HCT116 (cell line): Measurements from ENCODE around the gene IMMP2L. TPM values are rescaled to one million over a fixed set of nuclear protein-coding genes. Genes with fewer than 3 reads are reported as not detected.

Source experiments
- ATAC-seq: fragments of 200-7000 bp; cut with Tn5 transposase; 2 replicates; pipeline ENCODE4 v1.9.1; 2020; ENCODE audit warnings: mild to moderate bottlenecking, moderate library complexity
- BruUV-seq: library from RNA; stranded (reverse); fragments of 400-500 nt; replicated peaks from 2 replicates; lab custom pipeline; 2021; lab: Mats Ljungman, UMichigan
- CTCF ChIA-PET: fragments of 300-600 bp; sonication (Branson Sonifier 250); formaldehyde crosslinking; loops from one replicate; lab custom pipeline; 2021; ENCODE audit warnings: antibody characterized with exemption; lab: Charles Lee
- POLR2A ChIA-PET: fragments of 300-600, 350-600 bp; sonication (Branson Sonifier 250); formaldehyde crosslinking; loops from one replicate; lab custom pipeline; 2021; ENCODE audit warnings: antibody characterized with exemption; lab: Charles Lee
- RAD21 ChIA-PET, 2 experiments: fragments of 300-600 bp; sonication (Branson Sonifier 250); formaldehyde crosslinking; loops; one replicate each; lab custom pipeline; 2023; ENCODE audit warnings: low total read pairs in 2 of 2; ENCODE audit not compliant: uncharacterized antibody in 2 of 2, unreplicated experiment in 2 of 2, low non-redundant PET in 1 of 2; lab: Charles Lee
- DNase-seq: peaks from one replicate; pipeline ENCODE4 v3.0.0-alpha.2; 2010; ENCODE audit warnings: low read depth, low spot score
- H2AFZ ChIP-seq: fragments of 200-600 bp; shearing (Covaris generic), sonication (generic); 2 replicates; pipeline ENCODE4 v1.6.1; 2017; ENCODE audit warnings: low read depth, mixed run types, mixed read lengths, antibody characterized with exemption, low read length; ENCODE audit not compliant: poor library complexity, severe bottlenecking
- H3K27ac ChIP-seq: 2 replicates; pipeline ENCODE4 v1.5.1; 2012; ENCODE audit warnings: low read depth, low read length
- H3K27me3 ChIP-seq: fragments of 200-600 bp; sonication (generic); 2 replicates; pipeline ENCODE4 v1.6.1; 2016; ENCODE audit warnings: mixed run types, low read length, mixed read lengths; ENCODE audit not compliant: insufficient read depth
- H3K36me3 ChIP-seq, 2 experiments: fragments of 200-500 bp in 1 of 2; fragments of 200-600 bp in 1 of 2; sonication (Bioruptor generic) in 1 of 2; sonication (generic) in 1 of 2; 2 replicates each; pipeline versions ENCODE4 v1.5.1 to v1.6.1; 2014 to 2016; ENCODE audit warnings: low read length in 2 of 2, inconsistent platforms in 1 of 2, mixed read lengths in 1 of 2, mixed run types in 1 of 2; ENCODE audit not compliant: insufficient read depth in 2 of 2, control insufficient read depth in 1 of 2
- H3K4me1 ChIP-seq, 2 experiments: fragments of 200-600 bp in 1 of 2; sonication (generic) in 1 of 2; 2 replicates each; pipeline versions ENCODE4 v1.5.1 to v1.6.1; 2012 to 2017; ENCODE audit warnings: low read length in 2 of 2, inconsistent platforms in 1 of 2, mild to moderate bottlenecking in 1 of 2, mixed read lengths in 1 of 2, mixed run types in 1 of 2, moderate library complexity in 1 of 2; ENCODE audit not compliant: insufficient read depth in 2 of 2, control insufficient read depth in 1 of 2
- H3K4me2 ChIP-seq: fragments of 200-600 bp; sonication (generic); 2 replicates; pipeline ENCODE4 v1.6.1; 2017; ENCODE audit warnings: mixed run types, low read length, mixed read lengths
- H3K4me3 ChIP-seq, 2 experiments: fragments of 200-600 bp in 1 of 2; sonication (generic) in 1 of 2; replicated peaks in 1 of 2; 2 replicates each; pipeline ENCODE4 v1.5.1; 2011 to 2016; ENCODE audit warnings: low read length in 2 of 2, control low read depth in 1 of 2, low read depth in 1 of 2, mild to moderate bottlenecking in 1 of 2, mixed read lengths in 1 of 2, mixed run types in 1 of 2
- H3K79me2 ChIP-seq: fragments of 200-600 bp; sonication (generic); 2 replicates; pipeline ENCODE4 v1.6.1; 2017; ENCODE audit warnings: mild to moderate bottlenecking, mixed run types, low read length, moderate library complexity, mixed read lengths; ENCODE audit not compliant: insufficient read depth
- H3K9ac ChIP-seq: fragments of 200-600 bp; sonication (generic); 2 replicates; pipeline ENCODE4 v1.6.1; 2016; ENCODE audit warnings: low read length, mixed read lengths
- H3K9me2 ChIP-seq: fragments of 200-600 bp; sonication (generic), shearing (Covaris generic); 2 replicates; pipeline ENCODE4 v1.6.1; 2017; ENCODE audit warnings: mixed run types, mild to moderate bottlenecking, moderate library complexity; ENCODE audit not compliant: insufficient read depth
- H3K9me3 ChIP-seq, 2 experiments: fragments of 200-500 bp in 1 of 2; fragments of 200-600 bp in 1 of 2; sonication (Bioruptor generic) in 1 of 2; sonication (generic) in 1 of 2; 2 replicates each; pipeline ENCODE4 v1.6.1; 2014 to 2017; ENCODE audit warnings: low read length in 2 of 2, mixed read lengths in 2 of 2, inconsistent platforms in 1 of 2, low read depth in 1 of 2, mild to moderate bottlenecking in 1 of 2, mixed run types in 1 of 2, moderate library complexity in 1 of 2; ENCODE audit not compliant: control insufficient read depth in 1 of 2, insufficient read depth in 1 of 2
- H4K20me1 ChIP-seq: fragments of 200-600 bp; sonication (generic), shearing (Covaris generic); 2 replicates; pipeline ENCODE4 v1.6.1; 2017; ENCODE audit warnings: mixed run types, mild to moderate bottlenecking, moderate library complexity; ENCODE audit not compliant: insufficient read depth
- CBX3 ChIP-seq: IDR thresholded peaks from 2 replicates; pipeline ENCODE4 v1.6.1; 2012; ENCODE audit warnings: low read depth
- CEBPB ChIP-seq: IDR thresholded peaks from 2 replicates; pipeline ENCODE4 v1.6.1; 2012; ENCODE audit warnings: low read depth
- CTCF ChIP-seq, 3 experiments: fragments of 200-600 bp in 1 of 3; sonication (generic) in 1 of 3; IDR thresholded peaks in 2 of 3; conservative IDR thresholded peaks in 1 of 3; 2 replicates each; pipeline ENCODE4 v1.5.1; 2012 to 2017; ENCODE audit warnings: low read depth in 2 of 3, low read length in 2 of 3, antibody characterized with exemption in 1 of 3, borderline replicate concordance in 1 of 3, control low read depth in 1 of 3, mild to moderate bottlenecking in 1 of 3, mixed read lengths in 1 of 3, mixed run types in 1 of 3, moderate library complexity in 1 of 3; ENCODE audit not compliant: insufficient read depth in 1 of 3
- EGR1 ChIP-seq: IDR thresholded peaks from 2 replicates; pipeline ENCODE4 v1.6.1; 2012; ENCODE audit warnings: low read depth
- EZH2 ChIP-seq: fragments of 200-600 bp; sonication (generic); IDR thresholded peaks from 2 replicates; pipeline ENCODE4 v1.6.1; 2017; ENCODE audit warnings: antibody characterized with exemption, mixed run types
- EZH2phosphoT487 ChIP-seq: fragments of 200-600 bp; IDR thresholded peaks from 2 replicates; pipeline ENCODE4 v1.6.1; 2018; ENCODE audit warnings: antibody characterized with exemption, borderline replicate concordance
- FOSL1 ChIP-seq: IDR thresholded peaks from 2 replicates; pipeline ENCODE4 v1.6.1; 2012; ENCODE audit warnings: low read depth
- MAX ChIP-seq: IDR thresholded peaks from 2 replicates; pipeline ENCODE4 v1.6.1; 2012
- POLR2A ChIP-seq: IDR thresholded peaks from 2 replicates; pipeline ENCODE4 v1.7.0; 2011; ENCODE audit warnings: borderline replicate concordance; ENCODE audit not compliant: insufficient read depth, insufficient read length; ENCODE audit errors: extremely low read depth
- POLR2AphosphoS5 ChIP-seq: IDR thresholded peaks from 2 replicates; pipeline ENCODE4 v1.6.1; 2011; ENCODE audit warnings: mild to moderate bottlenecking, low read depth, low read length, moderate library complexity
- RAD21 ChIP-seq: IDR thresholded peaks from 2 replicates; pipeline ENCODE4 v1.6.1; 2012; ENCODE audit warnings: low read depth, mild to moderate bottlenecking
- REST ChIP-seq: IDR thresholded peaks from 2 replicates; pipeline ENCODE4 v1.6.1; 2012; ENCODE audit warnings: low read depth
- SRF ChIP-seq: IDR thresholded peaks from 2 replicates; pipeline ENCODE4 v1.6.1; 2012; ENCODE audit warnings: low read depth
- TCF7L2 ChIP-seq: IDR thresholded peaks from 2 replicates; pipeline ENCODE4 v1.7.0; 2011; ENCODE audit warnings: borderline replicate concordance, inconsistent platforms; ENCODE audit not compliant: insufficient read depth, insufficient read length; ENCODE audit errors: extremely low read depth
- YY1 ChIP-seq: IDR thresholded peaks from 2 replicates; pipeline ENCODE4 v1.6.1; 2011; ENCODE audit warnings: low read length, low read depth, moderate library complexity, mild to moderate bottlenecking; ENCODE audit not compliant: insufficient replicate concordance; ENCODE audit errors: extremely low read depth
- ZBTB33 ChIP-seq: IDR thresholded peaks from 2 replicates; pipeline ENCODE4 v1.6.1; 2011; ENCODE audit warnings: mild to moderate bottlenecking, low read length, moderate library complexity; ENCODE audit not compliant: insufficient replicate concordance; ENCODE audit errors: extremely low read depth
- ZFX ChIP-seq: fragments of 450-650 bp; IDR thresholded peaks from 2 replicates; pipeline ENCODE4 v1.6.1; 2017
- ZNF274 ChIP-seq: fragments of 200-500 bp; sonication (Bioruptor generic); IDR thresholded peaks from 2 replicates; pipeline ENCODE4 v1.6.1; 2014; ENCODE audit warnings: mild to moderate bottlenecking, low read depth, low read length, inconsistent platforms
- intact Hi-C: fragments of 100-400 bp; cut with micrococcal nuclease; formaldehyde crosslinking; loops from 2 replicates; pipeline ENCODE4 v1.10.0; 2022
- total RNA-seq: library from RNA; stranded (reverse); gene quantifications from one replicate; pipeline ENCODE4 v1.2.1, GENCODE V29; 2021; ENCODE audit not compliant: unreplicated experiment

IMMP2L gene
- total RNA-seq, 1 experiment from 2014 or later, result 21.1 TPM

- Histone ChIP-seq H3K4me1 (no peaks in the 10 kb centered on the region), H3K9me2 (no peaks in the 10 kb centered on the region; the same call in 1 of the 2 replicates), H3K27me3 (no peaks in the 10 kb centered on the region), H3K36me3 (no peaks in the 10 kb centered on the region), H3K4me2 (no peak overlapping the region)
- TF ChIP-seq EZH2 (no peak), ZNF274 (no peak), SRF (no peak), FOSL1 (no peak), EGR1 (no peak), RAD21 (no peak), REST (no peak), EZH2phosphoT487 (no peak), TCF7L2 (no peak), POLR2AphosphoS5 (no peak), ZBTB33 (no peak), CTCF (IDR thresholded peaks at IDR 0.05 in 2 of 3, conservative IDR thresholded peaks at IDR 0.05 in 1 of 3; ENCODE audit: borderline replicate concordance in 1 of 3, insufficient read depth in 1 of 3, low read depth in 2 of 3, low read length in 2 of 3) (no peak), POLR2A (no peak), ZFX (no peak), YY1 (no peak), CEBPB (no peak), MAX (no peak), CBX3 (no peak)
- TF ChIP-seq, all 23 proteins: peak for 0
- H3K27ac ChIP-seq, result no peak overlapping the region
- no peaks in the 10 kb centered on the region for H3K9me3 ChIP-seq
- H3K9ac ChIP-seq, result no peak overlapping the region
- no peak overlapping the region for H3K4me3 ChIP-seq
- H4K20me1 ChIP-seq, result no peaks in the 10 kb centered on the region; the same call in 1 of the 2 replicates
- DNase-seq (no peak), ATAC-seq (no peak)
- ChIA-PET POLR2A (no interaction called here), RAD21 (no interaction called here), CTCF (no interaction called here)
- BruUV-seq, result no TSS peak
- intact Hi-C loops, result loop anchor here (5.0 kb wide), 1 partner anchor 413 kb away; no protein-coding TSS in a partner anchor
- no peak overlapping the region for H2AFZ ChIP-seq
- no peaks in the 10 kb centered on the region for H3K79me2 ChIP-seq
Observed at GRCh38 chr7:111324776-111325175, 237.5 kb downstream of the IMMP2L start.
